H1 (cell line): ENCODE results near the gene ZNF106.

Source experiments
- ATF3 ChIP-seq: IDR thresholded peaks from 2 replicates; pipeline ENCODE4 v1.6.1; 2011; ENCODE audit warnings: low read depth, mild to moderate bottlenecking, low read length; ENCODE audit not compliant: insufficient read depth
- CTCF ChIP-seq, 3 experiments: IDR thresholded peaks; 1 replicate in 2 of 3; 2 replicates in 1 of 3; pipeline versions ENCODE4 v1.5.1 to v1.6.1; 2011; ENCODE audit warnings: low read length in 3 of 3, mild to moderate bottlenecking in 3 of 3, inconsistent platforms in 2 of 3, low read depth in 1 of 3, moderate library complexity in 1 of 3; ENCODE audit not compliant: insufficient read depth in 1 of 3; ENCODE audit errors: control extremely low read depth in 1 of 3
- EP300 ChIP-seq, 2 experiments: IDR thresholded peaks; 1 replicate in 1 of 2; 2 replicates in 1 of 2; pipeline ENCODE4 v1.6.1; 2011 to 2012; ENCODE audit warnings: low read depth in 2 of 2, low read length in 2 of 2, mild to moderate bottlenecking in 2 of 2, borderline replicate concordance in 1 of 2, inconsistent platforms in 1 of 2, moderate library complexity in 1 of 2
- GABPA ChIP-seq: IDR thresholded peaks from 2 replicates; pipeline ENCODE4 v1.6.1; 2011; ENCODE audit warnings: mild to moderate bottlenecking, low read length, moderate library complexity, borderline replicate concordance; ENCODE audit not compliant: insufficient read depth
- HDAC6 ChIP-seq: IDR thresholded peaks from one replicate; pipeline ENCODE4 v1.7.1; 2012; ENCODE audit warnings: low read depth, mild to moderate bottlenecking, inconsistent platforms, low read length, moderate library complexity
- JUND ChIP-seq: IDR thresholded peaks from 2 replicates; pipeline ENCODE4 v1.6.1; 2011; ENCODE audit warnings: mild to moderate bottlenecking, improper control_type of control experiment, low read length
- MAFK ChIP-seq: IDR thresholded peaks from 2 replicates; pipeline ENCODE4 v1.6.1; 2012; ENCODE audit warnings: low read depth, mild to moderate bottlenecking, improper control_type of control experiment, low read length
- MAX ChIP-seq: IDR thresholded peaks from 2 replicates; pipeline ENCODE4 v1.6.1; 2012; ENCODE audit warnings: inconsistent platforms
- POLR2A ChIP-seq, 2 experiments: IDR thresholded peaks; 1 replicate in 1 of 2; 2 replicates in 1 of 2; pipeline ENCODE4 v1.6.1; 2011; ENCODE audit warnings: low read depth in 2 of 2, low read length in 2 of 2, mild to moderate bottlenecking in 2 of 2; ENCODE audit errors: control extremely low read depth in 1 of 2
- POLR2AphosphoS5 ChIP-seq: IDR thresholded peaks from 2 replicates; pipeline ENCODE4 v1.6.1; 2011; ENCODE audit warnings: low read depth, low read length
- RAD21 ChIP-seq, 2 experiments: IDR thresholded peaks in 1 of 2; conservative IDR thresholded peaks in 1 of 2; 2 replicates each; pipeline ENCODE4 v1.6.1; 2011; ENCODE audit warnings: low read depth in 2 of 2, low read length in 2 of 2, improper control_type of control experiment in 1 of 2, inconsistent platforms in 1 of 2, mild to moderate bottlenecking in 1 of 2, moderate library complexity in 1 of 2
- SAP30 ChIP-seq: fragments of 300-600 bp; sonication (generic); IDR thresholded peaks from 2 replicates; pipeline ENCODE4 v1.7.1; 2012; ENCODE audit warnings: low read length, moderate library complexity, mild to moderate bottlenecking, inconsistent platforms; ENCODE audit not compliant: insufficient read depth, insufficient replicate concordance
- SRF ChIP-seq: IDR thresholded peaks from 2 replicates; pipeline ENCODE4 v1.6.1; 2011; ENCODE audit warnings: mild to moderate bottlenecking, low read depth, low read length, moderate library complexity
- TEAD4 ChIP-seq: IDR thresholded peaks from 2 replicates; pipeline ENCODE4 v1.6.1; 2012; ENCODE audit warnings: low read depth, low read length, inconsistent platforms, mixed read lengths

GRCh38 chr15:42449770-42450424, 41.0 kb downstream of the ZNF106 start:
- TF ChIP-seq GABPA, result no peak
- TF ChIP-seq SAP30, result no peak
- no peak for TF ChIP-seq SRF
- TF ChIP-seq POLR2A (IDR thresholded peaks at IDR 0.05; ENCODE audit: control extremely low read depth in 1 of 2, low read depth in 2 of 2, low read length in 2 of 2), result no peak
- TF ChIP-seq CTCF (IDR thresholded peaks at IDR 0.05; ENCODE audit: control extremely low read depth in 1 of 3, insufficient read depth in 1 of 3, low read depth in 1 of 3, low read length in 3 of 3), result no peak
- TF ChIP-seq HDAC6, result no peak
- TF ChIP-seq POLR2AphosphoS5, result no peak
- no peak for TF ChIP-seq ATF3
- no peak for TF ChIP-seq EP300 (IDR thresholded peaks at IDR 0.05; ENCODE audit: borderline replicate concordance in 1 of 2, low read depth in 2 of 2, low read length in 2 of 2)
- TF ChIP-seq TEAD4, result no peak
- TF ChIP-seq RAD21 (IDR thresholded peaks at IDR 0.05 in 1 of 2, conservative IDR thresholded peaks at IDR 0.05 in 1 of 2; ENCODE audit: low read depth in 2 of 2, low read length in 2 of 2), result no peak
- no peak for TF ChIP-seq MAX
- no peak for TF ChIP-seq JUND
- no peak for TF ChIP-seq MAFK
